DOHH2 (cell line): ENCODE data around the gene DIS3.

Experiments
- CTCF ChIP-seq: fragments of 200-600 bp; sonication (generic); IDR thresholded peaks from one replicate; pipeline ENCODE4 v1.5.1; 2014; ENCODE audit warnings: antibody characterized with exemption, mild to moderate bottlenecking, low read depth, low read length; ENCODE audit not compliant: poor library complexity, severe bottlenecking
- EZH2phosphoT487 ChIP-seq: fragments of 200-600 bp; sonication (generic); IDR thresholded peaks from 2 replicates; pipeline ENCODE4 v1.6.1; 2017; ENCODE audit warnings: borderline replicate concordance, mild to moderate bottlenecking, antibody characterized with exemption, low read length, moderate library complexity, mixed read lengths

- TF ChIP-seq CTCF (no peak), EZH2phosphoT487 (no peak)
Observed at GRCh38 chr13:72726726-72727416, 54.8 kb downstream of the DIS3 start.
